A549 (cell line): Measurements from ENCODE around the gene ST14. TPM values are rescaled to one million over a fixed set of nuclear protein-coding genes. Genes with fewer than 3 reads are reported as not detected.

Experiments used
- ATAC-seq, 2 experiments: fragments of 200-7000 bp in 1 of 2; fragments of >200 bp in 1 of 2; cut with Nextera tagmentation in 1 of 2; cut with Tn5 transposase in 1 of 2; 3 replicates each; pipeline versions ENCODE4 v1.8.0 to v1.9.1; 2018 to 2020; ENCODE audit warnings: mild to moderate bottlenecking in 1 of 2, moderate library complexity in 1 of 2
- CTCF ChIA-PET: fragments of 300-600 bp; sonication (Branson Sonifier 250); formaldehyde crosslinking; extraction: SDS; loops from one replicate; lab custom pipeline; 2021; ENCODE audit warnings: antibody characterized with exemption, inconsistent platforms; lab: Yijun Ruan, JAX
- POLR2A ChIA-PET: fragments of 350-600 bp; formaldehyde crosslinking; extraction: SDS; loops from one replicate; lab custom pipeline; 2021; ENCODE audit warnings: antibody characterized with exemption, inconsistent platforms; lab: Yijun Ruan, JAX
- DNase-seq, 2 experiments: peaks; one replicate each; pipeline versions ENCODE4 v3.0.0 to v3.0.0-alpha.2; 2011 to 2016; ENCODE audit warnings: low read depth in 1 of 2, low spot score in 1 of 2
- FAIRE-seq: peaks from 2 replicates; lab custom pipeline; 2011; peaks lifted over from hg19 to GRCh38; lab: Jason Lieb, UNC
- H3K27ac ChIP-seq, 2 experiments: fragments of >200 bp; sonication (Bioruptor Twin); formaldehyde crosslinking; 3 replicates each; pipeline ENCODE4 v1.5.1; 2016 to 2017
- H3K4me1 ChIP-seq: fragments of >200 bp; sonication (Bioruptor Twin); formaldehyde crosslinking; 3 replicates; pipeline ENCODE4 v1.6.1; 2016
- H3K4me2 ChIP-seq: fragments of >200 bp; sonication (Bioruptor Twin); formaldehyde crosslinking; 3 replicates; pipeline ENCODE4 v1.6.1; 2016
- H3K4me3 ChIP-seq: fragments of >200 bp; sonication (Bioruptor Twin); formaldehyde crosslinking; 3 replicates; pipeline ENCODE4 v1.5.1; 2016
- H3K9me3 ChIP-seq: fragments of >200 bp; sonication (Bioruptor Twin); formaldehyde crosslinking; 3 replicates; pipeline ENCODE4 v1.6.1; 2016
- BHLHE40 ChIP-seq: IDR thresholded peaks from 2 replicates; pipeline ENCODE4 v1.6.1; 2012; ENCODE audit warnings: low read depth, low read length, inconsistent platforms
- CBX8 ChIP-seq: fragments of 200-600 bp; sonication (generic); IDR thresholded peaks from 2 replicates; pipeline ENCODE4 v1.6.1; 2016
- CHD2 ChIP-seq: fragments of 150-350 bp; IDR thresholded peaks from 2 replicates; pipeline ENCODE4 v1.6.1; 2014; ENCODE audit warnings: low read length; ENCODE audit not compliant: partially characterized antibody
- EHF ChIP-seq: fragments of 250-450 bp; sonication (Bioruptor Pico); IDR thresholded peaks from 2 replicates; pipeline ENCODE4 v1.5.0; 2020; ENCODE audit warnings: mild to moderate bottlenecking
- ESRRA ChIP-seq: fragments of 150-350 bp; IDR thresholded peaks from 2 replicates; pipeline ENCODE4 v1.6.1; 2014; ENCODE audit warnings: mild to moderate bottlenecking, low read length, borderline replicate concordance
- FOSL2 ChIP-seq, 2 experiments: fragments of 450-650 bp in 1 of 2; fragments of >200 bp in 1 of 2; sonication (Bioruptor Twin) in 1 of 2; formaldehyde crosslinking; IDR thresholded peaks; 2 replicates each; pipeline versions ENCODE4 v1.5.0 to v1.6.1; 2016 to 2020; ENCODE audit warnings: mild to moderate bottlenecking in 1 of 2, moderate library complexity in 1 of 2
- MAZ ChIP-seq: fragments of 150-350 bp; IDR thresholded peaks from 2 replicates; pipeline ENCODE4 v1.6.1; 2014; ENCODE audit warnings: antibody characterized with exemption, low read depth, low read length, borderline replicate concordance
- MYC ChIP-seq: IDR thresholded peaks from 2 replicates; pipeline ENCODE4 v1.6.1; 2012; ENCODE audit warnings: mild to moderate bottlenecking, inconsistent platforms, low read length, improper control_type of control experiment, borderline replicate concordance
- RARB ChIP-seq: fragments of 250-450 bp; sonication (Bioruptor Pico); IDR thresholded peaks from 2 replicates; pipeline ENCODE4 v1.8.0; 2021; ENCODE audit warnings: mild to moderate bottlenecking, moderate library complexity
- SMC3 ChIP-seq: fragments of >200 bp; sonication (Bioruptor Twin); formaldehyde crosslinking; IDR thresholded peaks from 3 replicates; pipeline ENCODE4 v1.6.1; 2018; ENCODE audit warnings: inconsistent platforms
- ZC3H11A ChIP-seq: fragments of 450-650 bp; IDR thresholded peaks from 2 replicates; pipeline ENCODE4 v1.6.1; 2014; ENCODE audit warnings: antibody characterized with exemption, mild to moderate bottlenecking
- ZFP36 ChIP-seq: fragments of 450-650 bp; IDR thresholded peaks from 2 replicates; pipeline ENCODE4 v1.6.1; 2014; ENCODE audit warnings: borderline replicate concordance; ENCODE audit not compliant: partially characterized antibody
- WGBS: methylation state at CpG from one replicate; pipeline ENCODE4 v1.1.6; 2017; ENCODE audit errors: missing lambda C conversion rate; 5-methylcytosine and 5-hydroxymethylcytosine counted together
- polyA plus RNA-seq, 4 experiments: library from polyadenylated mRNA; depleted of rRNA in 3 of 4; stranded (reverse); fragments of >200 nt; fragmentation: RNase III in 1 of 4; extraction: RNeasy Plus Mini Kit Qiagen cat#74134 plus additional on column Dnase treatment in 1 of 4; gene quantifications; 2 replicates in 3 of 4; 3 replicates in 1 of 4; pipeline ENCODE4 v1.2.3, GENCODE V29; 2011 to 2017
- TF ChIP-seq, protein P1 (sequence below): fragments of >200 bp; sonication (Bioruptor Twin); formaldehyde crosslinking; IDR thresholded peaks from 3 replicates; pipeline ENCODE4 v1.5.1; 2016
- TF ChIP-seq, protein P2 (sequence below): fragments of 250-450 bp; sonication (Bioruptor Pico); IDR thresholded peaks from 2 replicates; pipeline ENCODE4 v1.5.0; 2021; ENCODE audit warnings: mild to moderate bottlenecking, moderate library complexity, borderline replicate concordance
- TF ChIP-seq, protein P3 (sequence below): fragments of 200-600 bp; sonication (generic); IDR thresholded peaks from 2 replicates; pipeline ENCODE4 v1.6.1; 2016; ENCODE audit warnings: antibody characterized with exemption, mild to moderate bottlenecking, moderate library complexity
- TF ChIP-seq, protein P4 (sequence below): fragments of >200 bp; sonication (Bioruptor Twin); formaldehyde crosslinking; IDR thresholded peaks from 2 replicates; pipeline ENCODE4 v1.6.1; 2016
- TF ChIP-seq, protein P5 (sequence below): IDR thresholded peaks from 2 replicates; pipeline ENCODE4 v1.6.1; 2012
- TF ChIP-seq, protein P6 (sequence below): fragments of >200 bp; sonication (Bioruptor Twin); formaldehyde crosslinking; IDR thresholded peaks from 3 replicates; pipeline ENCODE4 v1.6.1; 2016

The ST14 gene
- polyA plus RNA-seq, 2 of the 4 experiments (the other 2 are of a cell fraction): 0.05 to 0.17 TPM

DNA sequence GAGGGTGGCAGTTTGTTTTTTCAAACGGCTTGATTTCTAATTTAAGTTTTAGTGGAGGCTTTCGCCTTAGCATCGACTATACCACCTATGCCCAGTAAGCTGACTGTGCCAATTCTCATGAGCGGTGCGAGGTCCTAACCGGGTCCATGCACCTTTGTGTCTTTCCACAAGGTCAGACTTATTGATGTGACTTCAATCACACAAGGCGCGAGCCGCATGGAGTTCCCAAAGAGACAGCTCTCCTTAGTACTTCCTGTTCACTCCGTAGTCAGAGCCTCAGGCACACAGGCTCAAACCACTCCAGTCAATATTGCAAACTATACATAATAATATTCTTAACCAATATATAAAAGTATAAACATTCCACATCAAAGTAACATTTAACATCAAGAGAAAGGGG lies 18.2 kb downstream of the ST14 start:
- Histone ChIP-seq H3K4me1 (peaks cover 21% of the 10 kb centered on the region), H3K4me2 (no peak overlapping the region), H3K27ac (no peak overlapping the region), H3K9me3 (no peaks in the 10 kb centered on the region; the same call in 2 of the 3 replicates), H3K4me3 (no peak overlapping the region)
- DNase-seq: no peak
- TF ChIP-seq CHD2: no peak
- TF ChIP-seq MYC: no peak
- no peak for TF ChIP-seq CBX8
- TF ChIP-seq, protein P1, sequence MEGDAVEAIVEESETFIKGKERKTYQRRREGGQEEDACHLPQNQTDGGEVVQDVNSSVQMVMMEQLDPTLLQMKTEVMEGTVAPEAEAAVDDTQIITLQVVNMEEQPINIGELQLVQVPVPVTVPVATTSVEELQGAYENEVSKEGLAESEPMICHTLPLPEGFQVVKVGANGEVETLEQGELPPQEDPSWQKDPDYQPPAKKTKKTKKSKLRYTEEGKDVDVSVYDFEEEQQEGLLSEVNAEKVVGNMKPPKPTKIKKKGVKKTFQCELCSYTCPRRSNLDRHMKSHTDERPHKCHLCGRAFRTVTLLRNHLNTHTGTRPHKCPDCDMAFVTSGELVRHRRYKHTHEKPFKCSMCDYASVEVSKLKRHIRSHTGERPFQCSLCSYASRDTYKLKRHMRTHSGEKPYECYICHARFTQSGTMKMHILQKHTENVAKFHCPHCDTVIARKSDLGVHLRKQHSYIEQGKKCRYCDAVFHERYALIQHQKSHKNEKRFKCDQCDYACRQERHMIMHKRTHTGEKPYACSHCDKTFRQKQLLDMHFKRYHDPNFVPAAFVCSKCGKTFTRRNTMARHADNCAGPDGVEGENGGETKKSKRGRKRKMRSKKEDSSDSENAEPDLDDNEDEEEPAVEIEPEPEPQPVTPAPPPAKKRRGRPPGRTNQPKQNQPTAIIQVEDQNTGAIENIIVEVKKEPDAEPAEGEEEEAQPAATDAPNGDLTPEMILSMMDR: no peak
- TF ChIP-seq, protein P2, sequence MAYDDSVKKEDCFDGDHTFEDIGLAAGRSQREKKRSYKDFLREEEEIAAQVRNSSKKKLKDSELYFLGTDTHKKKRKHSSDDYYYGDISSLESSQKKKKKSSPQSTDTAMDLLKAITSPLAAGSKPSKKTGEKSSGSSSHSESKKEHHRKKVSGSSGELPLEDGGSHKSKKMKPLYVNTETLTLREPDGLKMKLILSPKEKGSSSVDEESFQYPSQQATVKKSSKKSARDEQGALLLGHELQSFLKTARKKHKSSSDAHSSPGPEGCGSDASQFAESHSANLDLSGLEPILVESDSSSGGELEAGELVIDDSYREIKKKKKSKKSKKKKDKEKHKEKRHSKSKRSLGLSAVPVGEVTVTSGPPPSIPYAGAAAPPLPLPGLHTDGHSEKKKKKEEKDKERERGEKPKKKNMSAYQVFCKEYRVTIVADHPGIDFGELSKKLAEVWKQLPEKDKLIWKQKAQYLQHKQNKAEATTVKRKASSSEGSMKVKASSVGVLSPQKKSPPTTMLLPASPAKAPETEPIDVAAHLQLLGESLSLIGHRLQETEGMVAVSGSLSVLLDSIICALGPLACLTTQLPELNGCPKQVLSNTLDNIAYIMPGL (CRISPR knock-in tag): no peak
- TF ChIP-seq EHF (CRISPR knock-in tag): no peak
- TF ChIP-seq, protein P3, sequence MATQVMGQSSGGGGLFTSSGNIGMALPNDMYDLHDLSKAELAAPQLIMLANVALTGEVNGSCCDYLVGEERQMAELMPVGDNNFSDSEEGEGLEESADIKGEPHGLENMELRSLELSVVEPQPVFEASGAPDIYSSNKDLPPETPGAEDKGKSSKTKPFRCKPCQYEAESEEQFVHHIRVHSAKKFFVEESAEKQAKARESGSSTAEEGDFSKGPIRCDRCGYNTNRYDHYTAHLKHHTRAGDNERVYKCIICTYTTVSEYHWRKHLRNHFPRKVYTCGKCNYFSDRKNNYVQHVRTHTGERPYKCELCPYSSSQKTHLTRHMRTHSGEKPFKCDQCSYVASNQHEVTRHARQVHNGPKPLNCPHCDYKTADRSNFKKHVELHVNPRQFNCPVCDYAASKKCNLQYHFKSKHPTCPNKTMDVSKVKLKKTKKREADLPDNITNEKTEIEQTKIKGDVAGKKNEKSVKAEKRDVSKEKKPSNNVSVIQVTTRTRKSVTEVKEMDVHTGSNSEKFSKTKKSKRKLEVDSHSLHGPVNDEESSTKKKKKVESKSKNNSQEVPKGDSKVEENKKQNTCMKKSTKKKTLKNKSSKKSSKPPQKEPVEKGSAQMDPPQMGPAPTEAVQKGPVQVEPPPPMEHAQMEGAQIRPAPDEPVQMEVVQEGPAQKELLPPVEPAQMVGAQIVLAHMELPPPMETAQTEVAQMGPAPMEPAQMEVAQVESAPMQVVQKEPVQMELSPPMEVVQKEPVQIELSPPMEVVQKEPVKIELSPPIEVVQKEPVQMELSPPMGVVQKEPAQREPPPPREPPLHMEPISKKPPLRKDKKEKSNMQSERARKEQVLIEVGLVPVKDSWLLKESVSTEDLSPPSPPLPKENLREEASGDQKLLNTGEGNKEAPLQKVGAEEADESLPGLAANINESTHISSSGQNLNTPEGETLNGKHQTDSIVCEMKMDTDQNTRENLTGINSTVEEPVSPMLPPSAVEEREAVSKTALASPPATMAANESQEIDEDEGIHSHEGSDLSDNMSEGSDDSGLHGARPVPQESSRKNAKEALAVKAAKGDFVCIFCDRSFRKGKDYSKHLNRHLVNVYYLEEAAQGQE: no peak
- no peak for TF ChIP-seq ESRRA
- TF ChIP-seq BHLHE40: no peak
- TF ChIP-seq, protein P4, sequence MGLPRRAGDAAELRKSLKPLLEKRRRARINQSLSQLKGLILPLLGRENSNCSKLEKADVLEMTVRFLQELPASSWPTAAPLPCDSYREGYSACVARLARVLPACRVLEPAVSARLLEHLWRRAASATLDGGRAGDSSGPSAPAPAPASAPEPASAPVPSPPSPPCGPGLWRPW: no peak
- TF ChIP-seq SMC3: no peak
- no peak for TF ChIP-seq MAZ
- TF ChIP-seq ZC3H11A: no peak
- TF ChIP-seq FOSL2 (IDR thresholded peaks at IDR 0.05): no peak
- TF ChIP-seq FOSL2 (CRISPR knock-in tag; IDR thresholded peaks at IDR 0.05): no peak
- TF ChIP-seq, protein P5, sequence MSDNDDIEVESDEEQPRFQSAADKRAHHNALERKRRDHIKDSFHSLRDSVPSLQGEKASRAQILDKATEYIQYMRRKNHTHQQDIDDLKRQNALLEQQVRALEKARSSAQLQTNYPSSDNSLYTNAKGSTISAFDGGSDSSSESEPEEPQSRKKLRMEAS: no peak
- no peak for TF ChIP-seq RARB (CRISPR knock-in tag)
- no peak for TF ChIP-seq ZFP36
- TF ChIP-seq, protein P6, sequence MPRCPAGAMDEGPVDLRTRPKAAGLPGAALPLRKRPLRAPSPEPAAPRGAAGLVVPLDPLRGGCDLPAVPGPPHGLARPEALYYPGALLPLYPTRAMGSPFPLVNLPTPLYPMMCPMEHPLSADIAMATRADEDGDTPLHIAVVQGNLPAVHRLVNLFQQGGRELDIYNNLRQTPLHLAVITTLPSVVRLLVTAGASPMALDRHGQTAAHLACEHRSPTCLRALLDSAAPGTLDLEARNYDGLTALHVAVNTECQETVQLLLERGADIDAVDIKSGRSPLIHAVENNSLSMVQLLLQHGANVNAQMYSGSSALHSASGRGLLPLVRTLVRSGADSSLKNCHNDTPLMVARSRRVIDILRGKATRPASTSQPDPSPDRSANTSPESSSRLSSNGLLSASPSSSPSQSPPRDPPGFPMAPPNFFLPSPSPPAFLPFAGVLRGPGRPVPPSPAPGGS: no peak
- no peak for ATAC-seq
- ChIA-PET CTCF (interaction anchor here (1.4 kb wide), 1 partner anchor 32 kb away, joined by 3 read pairs; no protein-coding TSS in a partner anchor), POLR2A (no interaction called here)
- WGBS: 87% methylated on average over 10 of the region's 10 CpGs
- FAIRE-seq: no peak
